ENCODE results near the gene CERS6. TPM values are rescaled to one million over a fixed set of nuclear protein-coding genes. Genes with fewer than 3 reads are reported as not detected.

The CERS6 gene
- total RNA-seq, 1 experiment from 2014 or later = 45.9 TPM

GRCh38 chr2:168567836-168568235 lies 111.8 kb downstream of the CERS6 start:
- Mint-ChIP-seq H3K27me3 (ENCODE audit: unreplicated experiment) (no peaks in the 10 kb centered on the region), H3K4me3 (ENCODE audit: low read depth, unreplicated experiment) (no peak overlapping the region), H3K4me1 (ENCODE audit: low read depth, unreplicated experiment) (peaks cover 5% of the 10 kb centered on the region), H3K36me3 (ENCODE audit: insufficient read depth, unreplicated experiment) (no peaks in the 10 kb centered on the region), H3K9me3 (ENCODE audit: low read depth, unreplicated experiment) (no peaks in the 10 kb centered on the region), H3K27ac (ENCODE audit: unreplicated experiment) (no peak overlapping the region)
- intact Hi-C loops (cut with micrococcal nuclease; ENCODE audit: unreplicated experiment) = no loop called here
- DNase-seq = no peak
- CTCF ChIA-PET = no interaction called here
- no TSS peak for BruUV-seq (replicated peaks)
- TF ChIP-seq, protein P1, sequence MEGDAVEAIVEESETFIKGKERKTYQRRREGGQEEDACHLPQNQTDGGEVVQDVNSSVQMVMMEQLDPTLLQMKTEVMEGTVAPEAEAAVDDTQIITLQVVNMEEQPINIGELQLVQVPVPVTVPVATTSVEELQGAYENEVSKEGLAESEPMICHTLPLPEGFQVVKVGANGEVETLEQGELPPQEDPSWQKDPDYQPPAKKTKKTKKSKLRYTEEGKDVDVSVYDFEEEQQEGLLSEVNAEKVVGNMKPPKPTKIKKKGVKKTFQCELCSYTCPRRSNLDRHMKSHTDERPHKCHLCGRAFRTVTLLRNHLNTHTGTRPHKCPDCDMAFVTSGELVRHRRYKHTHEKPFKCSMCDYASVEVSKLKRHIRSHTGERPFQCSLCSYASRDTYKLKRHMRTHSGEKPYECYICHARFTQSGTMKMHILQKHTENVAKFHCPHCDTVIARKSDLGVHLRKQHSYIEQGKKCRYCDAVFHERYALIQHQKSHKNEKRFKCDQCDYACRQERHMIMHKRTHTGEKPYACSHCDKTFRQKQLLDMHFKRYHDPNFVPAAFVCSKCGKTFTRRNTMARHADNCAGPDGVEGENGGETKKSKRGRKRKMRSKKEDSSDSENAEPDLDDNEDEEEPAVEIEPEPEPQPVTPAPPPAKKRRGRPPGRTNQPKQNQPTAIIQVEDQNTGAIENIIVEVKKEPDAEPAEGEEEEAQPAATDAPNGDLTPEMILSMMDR (IDR thresholded peaks at IDR 0.05; ENCODE audit: unreplicated experiment) = no peak

DNA sequence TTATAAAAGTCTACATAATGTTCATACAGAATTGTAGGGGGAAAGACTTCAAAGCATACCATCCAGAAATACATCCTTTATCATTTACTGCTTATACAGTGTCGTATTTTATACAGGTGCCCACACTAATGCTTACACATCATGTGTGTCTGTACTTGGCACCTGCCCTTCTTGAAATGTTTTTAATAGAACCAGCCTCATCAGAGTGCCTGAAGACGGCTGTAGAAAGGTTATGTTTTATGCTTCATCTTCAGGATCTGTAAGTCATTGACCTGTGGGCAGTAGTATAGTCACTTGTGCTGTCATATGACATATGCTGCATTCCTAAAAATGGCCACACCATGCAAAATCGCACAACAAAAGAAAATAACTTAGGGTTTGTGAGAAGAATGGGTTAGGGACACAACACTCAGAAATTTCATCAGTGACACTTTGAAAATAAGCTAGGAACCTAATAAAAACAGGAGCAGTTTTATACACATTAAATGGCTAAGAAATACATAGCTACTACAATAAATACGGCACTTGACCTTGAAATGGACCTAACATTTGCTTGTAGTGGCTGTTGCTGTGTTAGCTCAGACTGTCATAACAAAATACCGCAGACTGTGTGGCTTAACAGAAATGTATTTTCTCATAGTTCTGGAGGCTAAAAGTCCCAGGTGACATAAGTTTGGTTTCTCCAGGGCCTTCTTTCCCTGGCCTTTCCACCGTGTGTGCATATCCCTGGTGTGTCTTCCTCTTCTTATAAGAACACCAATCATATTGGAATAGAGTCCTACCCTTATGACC lies 112.6 kb downstream of the CERS6 start:
- BruUV-seq (replicated peaks) = no TSS peak
- H3K9me3 Mint-ChIP-seq (ENCODE audit: low read depth, unreplicated experiment) = no peaks in the 10 kb centered on the region
- H3K36me3 Mint-ChIP-seq (ENCODE audit: insufficient read depth, unreplicated experiment) = no peaks in the 10 kb centered on the region
- H3K4me1 Mint-ChIP-seq (ENCODE audit: low read depth, unreplicated experiment) = peaks cover 9% of the 10 kb centered on the region
- H3K27me3 Mint-ChIP-seq (ENCODE audit: unreplicated experiment) = no peaks in the 10 kb centered on the region
- CTCF ChIA-PET = no interaction called here
- no peak overlapping the region for H3K27ac Mint-ChIP-seq (ENCODE audit: unreplicated experiment)
- H3K4me3 Mint-ChIP-seq (ENCODE audit: low read depth, unreplicated experiment) = no peak overlapping the region
- TF ChIP-seq, protein P1 (IDR thresholded peaks at IDR 0.05; ENCODE audit: unreplicated experiment) = no peak
- intact Hi-C loops (cut with micrococcal nuclease; ENCODE audit: unreplicated experiment) = no loop called here
- DNase-seq = no peak

GRCh38 chr2:168571061-168571460 lies 115.0 kb downstream of the CERS6 start:
- Mint-ChIP-seq H3K4me1 (ENCODE audit: low read depth, unreplicated experiment) (peaks cover 9% of the 10 kb centered on the region), H3K36me3 (ENCODE audit: insufficient read depth, unreplicated experiment) (no peaks in the 10 kb centered on the region), H3K27me3 (ENCODE audit: unreplicated experiment) (no peaks in the 10 kb centered on the region), H3K4me3 (ENCODE audit: low read depth, unreplicated experiment) (no peak overlapping the region), H3K9me3 (ENCODE audit: low read depth, unreplicated experiment) (no peaks in the 10 kb centered on the region), H3K27ac (ENCODE audit: unreplicated experiment) (no peak overlapping the region)
- CTCF ChIA-PET = no interaction called here
- no TSS peak for BruUV-seq (replicated peaks)
- no peak for DNase-seq
- intact Hi-C loops (cut with micrococcal nuclease; ENCODE audit: unreplicated experiment) = no loop called here
- TF ChIP-seq, protein P1 (IDR thresholded peaks at IDR 0.05; ENCODE audit: unreplicated experiment) = no peak

- Mint-ChIP-seq H3K36me3 (ENCODE audit: insufficient read depth, unreplicated experiment) (no peaks in the 10 kb centered on the region), H3K27me3 (ENCODE audit: unreplicated experiment) (no peaks in the 10 kb centered on the region), H3K9me3 (ENCODE audit: low read depth, unreplicated experiment) (no peaks in the 10 kb centered on the region), H3K4me1 (ENCODE audit: low read depth, unreplicated experiment) (peaks cover 9% of the 10 kb centered on the region), H3K4me3 (ENCODE audit: low read depth, unreplicated experiment) (no peak overlapping the region), H3K27ac (ENCODE audit: unreplicated experiment) (no peak overlapping the region)
- CTCF ChIA-PET = interaction anchor here (1.5 kb wide), 1 partner anchor 23 kb away, joined by 3 read pairs; no protein-coding TSS in a partner anchor
- DNase-seq = no peak
- TF ChIP-seq, protein P1 (IDR thresholded peaks at IDR 0.05; ENCODE audit: unreplicated experiment) = no peak
- intact Hi-C loops (cut with micrococcal nuclease; ENCODE audit: unreplicated experiment) = no loop called here
- no TSS peak for BruUV-seq (replicated peaks)
Observed at GRCh38 chr2:168573128-168573903, 117.2 kb downstream of the CERS6 start.
